ENCODE results near the gene NUDT21. TPM values are rescaled to one million over a fixed set of nuclear protein-coding genes. Genes with fewer than 3 reads are reported as not detected.

The NUDT21 gene
- total and polyA plus RNA-seq, 2 of the 8 experiments (the other 6 are each of a cell fraction or from before 2014, with no cell fraction given), result 78.1 to 277 TPM

- H3K27ac ChIP-seq (ENCODE audit: low read depth, low read length), result no peak overlapping the region
- no peak overlapping the region for H4K8ac ChIP-seq (ENCODE audit: extremely low read depth, insufficient read depth, low read length)
- H2AFZ ChIP-seq (ENCODE audit: low read length), result no peak overlapping the region
- H2BK20ac ChIP-seq (ENCODE audit: low read length), result no peak overlapping the region
- H3K9ac ChIP-seq (replicated peaks in 1 of 4; ENCODE audit: extremely low read depth in 1 of 4, low read depth in 3 of 4, low read length in 3 of 4), result no peak overlapping the region
- peaks cover 0 to 33% (median 18%) of the 10 kb centered on the region in 4 experiments; a peak in 6 of 8 replicates for H3K36me3 ChIP-seq (ENCODE audit: control insufficient read depth in 2 of 4, insufficient read depth in 4 of 4, low read length in 3 of 4)
- H3K23ac ChIP-seq (ENCODE audit: insufficient read length), result no peak overlapping the region
- DNase-seq (ENCODE audit: low read depth in 1 of 2, low spot score in 2 of 2) (no peak), FAIRE-seq (no peak)
- H2BK15ac ChIP-seq (ENCODE audit: low read length), result no peak overlapping the region
- no peak overlapping the region for H2BK5ac ChIP-seq (ENCODE audit: low read depth, low read length)
- H2BK12ac ChIP-seq (ENCODE audit: low read depth, low read length), result no peak overlapping the region
- no peak overlapping the region for H3K4ac ChIP-seq (replicated peaks; ENCODE audit: insufficient read length, low read depth, low read length)
- H3K4me2 ChIP-seq (ENCODE audit: insufficient read depth in 1 of 2, low read depth in 2 of 2, low read length in 2 of 2), result no peak overlapping the region
- H4K20me1 ChIP-seq (replicated peaks in 1 of 2; ENCODE audit: control insufficient read depth in 1 of 2, insufficient read depth in 2 of 2, low read length in 2 of 2), result peaks cover 6 to 11% of the 10 kb centered on the region in 2 experiments
- CTCF ChIA-PET (ENCODE audit: partially characterized antibody), result no interaction called here
- no peak overlapping the region for H3K56ac ChIP-seq (replicated peaks; ENCODE audit: insufficient read length, low read depth, low read length)
- H3K79me2 ChIP-seq (ENCODE audit: control insufficient read depth in 1 of 2, insufficient read depth in 2 of 2, low read length in 2 of 2), result peaks cover 27 to 68% of the 10 kb centered on the region in 2 experiments
- H3K4me1 ChIP-seq (replicated peaks in 1 of 4; ENCODE audit: control insufficient read depth in 3 of 4, insufficient read depth in 4 of 4, low read length in 3 of 4), result peaks cover 0 to 8% (median 1%) of the 10 kb centered on the region in 4 experiments; a peak in 2 of 7 replicates
- POLR2A ChIA-PET (ENCODE audit: partially characterized antibody), result interaction anchor here (0.9 to 1.5 kb wide), 3 partner anchors 9 to 14 kb away, joined by 3 read pairs; no protein-coding TSS in a partner anchor
- no peak overlapping the region for H4K5ac ChIP-seq (ENCODE audit: insufficient read length, low read depth, low read length)
- H3K9me3 ChIP-seq (ENCODE audit: insufficient read depth in 2 of 2, low read depth in 1 of 2, low read length in 1 of 2), result no peaks in the 10 kb centered on the region
- no peak overlapping the region for H3K4me3 ChIP-seq (ENCODE audit: extremely low read depth in 1 of 4, insufficient read depth in 2 of 4, low read depth in 3 of 4, low read length in 4 of 4)
- peaks cover 7% of the 10 kb centered on the region for H3K23me2 ChIP-seq (ENCODE audit: low read depth, low read length)
- no peak overlapping the region for H3K18ac ChIP-seq (ENCODE audit: extremely low read depth, low read length)
- H3K27me3 ChIP-seq (replicated peaks in 1 of 4; ENCODE audit: control insufficient read depth in 3 of 4, extremely low read depth in 1 of 4, insufficient read depth in 3 of 4, low read length in 3 of 4), result no peaks in the 10 kb centered on the region
- WGBS, 2 experiments (ENCODE audit: extremely low coverage in 1 of 2, insufficient coverage in 1 of 2, insufficient read length in 1 of 2, insufficient replicate concordance in 2 of 2, low coverage in 1 of 2, low lambda C conversion rate in 2 of 2, missing lambda C conversion rate in 1 of 2), result 37% methylated on average over 2 of the region's 2 CpGs; no CpG with 5 or more reads in 1 of the 2 experiments
- no peak overlapping the region for H3K14ac ChIP-seq (ENCODE audit: insufficient read length)
- H3K79me1 ChIP-seq (ENCODE audit: low read depth, low read length), result peaks cover under 1% of the 10 kb centered on the region
- no peak overlapping the region for H4K91ac ChIP-seq (replicated peaks; ENCODE audit: insufficient read length, low read length)
- H2BK120ac ChIP-seq (replicated peaks; ENCODE audit: low read depth, low read length), result no peak overlapping the region
- no peak overlapping the region for H2AK5ac ChIP-seq (ENCODE audit: low read depth, low read length)
- TF ChIP-seq CREB1 (IDR thresholded peaks at IDR 0.05) (no peak), RAD21 (IDR thresholded peaks at IDR 0.05 in 1 of 2, conservative IDR thresholded peaks at IDR 0.05 in 1 of 2; ENCODE audit: low read depth in 2 of 2, low read length in 2 of 2) (no peak), TBP (IDR thresholded peaks at IDR 0.05; ENCODE audit: low read depth, low read length) (no peak), RNF2 (IDR thresholded peaks at IDR 0.05; ENCODE audit: borderline replicate concordance, low read depth, low read length, missing control alignments, poor library complexity, severe bottlenecking) (no peak), POLR2AphosphoS5 (IDR thresholded peaks at IDR 0.05; ENCODE audit: low read depth, low read length) (no peak), CBX5 (IDR thresholded peaks at IDR 0.05; ENCODE audit: low read depth, low read length) (no peak), EZH2 (IDR thresholded peaks at IDR 0.05; ENCODE audit: low read depth, low read length, severe bottlenecking) (no peak), EP300 (IDR thresholded peaks at IDR 0.05; ENCODE audit: borderline replicate concordance in 1 of 2, low read depth in 2 of 2, low read length in 2 of 2) (no peak), SIX5 (IDR thresholded peaks at IDR 0.05; ENCODE audit: low read depth, low read length) (no peak), CHD1 (IDR thresholded peaks at IDR 0.05; ENCODE audit: low read depth, low read length) (no peak), BRCA1 (IDR thresholded peaks at IDR 0.05; ENCODE audit: low read depth, low read length) (no peak), PHF8 (conservative IDR thresholded peaks at IDR 0.05; ENCODE audit: low read depth, low read length) (no peak), RXRA (IDR thresholded peaks at IDR 0.05; ENCODE audit: insufficient read depth, low read depth, low read length) (no peak)
Measured at GRCh38 chr16:56447286-56447685, 3.8 kb downstream of the NUDT21 start.

Data from H1 (cell line).